ENCODE data around the gene CMTM6.
"Not testable (repeated sequence)": the region's sequence is repeated elsewhere in the genome, so short reads cannot be mapped to it uniquely, and the experiment has no call there.

The CMTM6 gene

GRCh38 chr3:32466808-32467207 lies 35.8 kb downstream of the CMTM6 start:
- DNase-seq (ENCODE audit: low spot score) = not testable (repeated sequence)

- DNase-seq (ENCODE audit: low spot score) = not testable (repeated sequence)
Observed at GRCh38 chr3:32464726-32465125, 37.9 kb downstream of the CMTM6 start.

GRCh38 chr3:32463415-32463814 lies 39.2 kb downstream of the CMTM6 start:
- not testable (repeated sequence) for DNase-seq (ENCODE audit: low spot score)

GRCh38 chr3:32462191-32462986 lies 40.3 kb downstream of the CMTM6 start:
- not testable (repeated sequence) for DNase-seq (ENCODE audit: low spot score)

GRCh38 chr3:32460817-32461496 lies 41.7 kb downstream of the CMTM6 start:
- DNase-seq (ENCODE audit: low spot score) = not testable (repeated sequence)

GRCh38 chr3:32460031-32460749 lies 42.5 kb downstream of the CMTM6 start:
- no peak for DNase-seq (ENCODE audit: low spot score)

- no peak for DNase-seq (ENCODE audit: low spot score)
Observed at GRCh38 chr3:32459450-32459849, 43.2 kb downstream of the CMTM6 start.

- no peak for DNase-seq (ENCODE audit: low spot score)
Observed at GRCh38 chr3:32457971-32458471, 44.6 kb downstream of the CMTM6 start.

- DNase-seq (ENCODE audit: low spot score) = no peak
Observed at GRCh38 chr3:32456429-32457130, 46.1 kb downstream of the CMTM6 start.

- no peak for DNase-seq (ENCODE audit: low spot score)
Observed at GRCh38 chr3:32455609-32456428, 46.8 kb downstream of the CMTM6 start.

GRCh38 chr3:32454731-32455608 lies 47.7 kb downstream of the CMTM6 start:
- DNase-seq (ENCODE audit: low spot score) = no peak

GRCh38 chr3:32454111-32454510 lies 48.5 kb downstream of the CMTM6 start:
- DNase-seq (ENCODE audit: low spot score) = no peak

GRCh38 chr3:32453346-32453745 lies 49.3 kb downstream of the CMTM6 start:
- peak; percentile 80 for DNase-seq (ENCODE audit: low spot score)

- no peak for DNase-seq (ENCODE audit: low spot score)
Observed at GRCh38 chr3:32452009-32452408, 50.6 kb downstream of the CMTM6 start.

- no peak for DNase-seq (ENCODE audit: low spot score)
Observed at GRCh38 chr3:32450992-32451659, 51.5 kb downstream of the CMTM6 start.

- no peak for DNase-seq (ENCODE audit: low spot score)
Observed at GRCh38 chr3:32450426-32450825, 52.2 kb downstream of the CMTM6 start.

- no peak for DNase-seq (ENCODE audit: low spot score)
Observed at GRCh38 chr3:32449691-32450090, 53.0 kb downstream of the CMTM6 start.

GRCh38 chr3:32448686-32449474 lies 53.8 kb downstream of the CMTM6 start:
- DNase-seq (ENCODE audit: low spot score) = no peak

Data from AG08396 (cell line).